ENCODE measurements around the gene CCM2.

The CCM2 gene

DNA sequence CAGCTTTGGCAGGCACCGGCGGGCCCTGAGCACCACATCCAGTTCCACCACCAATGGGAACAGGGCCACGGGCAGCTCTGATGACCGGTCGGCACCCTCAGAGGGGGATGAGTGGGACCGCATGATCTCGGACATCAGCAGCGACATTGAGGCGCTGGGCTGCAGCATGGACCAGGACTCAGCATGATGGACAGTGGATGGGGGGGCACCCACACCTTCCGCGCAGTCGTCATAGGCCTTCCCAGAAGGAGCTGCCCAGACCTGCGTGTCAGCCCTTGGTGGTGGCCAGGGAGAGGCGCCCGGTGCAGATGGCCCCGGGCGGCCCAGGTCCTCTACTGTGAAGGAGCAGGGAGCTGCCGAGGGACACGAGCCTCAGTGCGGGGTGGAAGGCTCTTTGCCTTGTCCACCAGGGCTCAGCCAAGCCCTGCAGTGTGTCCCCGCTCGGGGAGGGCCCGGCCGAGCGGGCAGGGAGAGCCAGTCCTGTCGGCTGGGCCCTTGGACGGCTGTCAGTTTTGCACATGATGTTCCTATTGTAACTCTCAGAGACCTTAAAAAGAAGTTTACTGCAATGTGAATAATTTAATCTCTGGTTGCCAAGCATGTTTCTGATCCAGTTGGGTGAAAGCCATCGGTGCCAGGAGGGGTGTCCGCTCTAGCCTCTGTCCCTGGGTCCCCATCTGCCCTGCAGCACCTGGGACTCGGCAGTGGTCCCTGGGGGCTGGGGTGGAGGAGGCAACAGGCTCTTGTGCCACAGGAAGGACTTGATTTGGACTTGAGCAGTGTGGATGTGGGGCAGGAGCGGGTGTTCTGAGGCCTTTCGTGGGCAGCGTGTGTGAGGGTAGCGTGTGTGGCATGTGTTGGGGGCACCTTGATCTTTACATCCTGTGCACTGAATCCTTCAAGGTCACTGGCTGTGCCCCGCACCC lies 76.1 kb downstream of the CCM2 start:
- TF ChIP-seq, protein P1, sequence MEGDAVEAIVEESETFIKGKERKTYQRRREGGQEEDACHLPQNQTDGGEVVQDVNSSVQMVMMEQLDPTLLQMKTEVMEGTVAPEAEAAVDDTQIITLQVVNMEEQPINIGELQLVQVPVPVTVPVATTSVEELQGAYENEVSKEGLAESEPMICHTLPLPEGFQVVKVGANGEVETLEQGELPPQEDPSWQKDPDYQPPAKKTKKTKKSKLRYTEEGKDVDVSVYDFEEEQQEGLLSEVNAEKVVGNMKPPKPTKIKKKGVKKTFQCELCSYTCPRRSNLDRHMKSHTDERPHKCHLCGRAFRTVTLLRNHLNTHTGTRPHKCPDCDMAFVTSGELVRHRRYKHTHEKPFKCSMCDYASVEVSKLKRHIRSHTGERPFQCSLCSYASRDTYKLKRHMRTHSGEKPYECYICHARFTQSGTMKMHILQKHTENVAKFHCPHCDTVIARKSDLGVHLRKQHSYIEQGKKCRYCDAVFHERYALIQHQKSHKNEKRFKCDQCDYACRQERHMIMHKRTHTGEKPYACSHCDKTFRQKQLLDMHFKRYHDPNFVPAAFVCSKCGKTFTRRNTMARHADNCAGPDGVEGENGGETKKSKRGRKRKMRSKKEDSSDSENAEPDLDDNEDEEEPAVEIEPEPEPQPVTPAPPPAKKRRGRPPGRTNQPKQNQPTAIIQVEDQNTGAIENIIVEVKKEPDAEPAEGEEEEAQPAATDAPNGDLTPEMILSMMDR (IDR thresholded peaks at IDR 0.05; ENCODE audit: low read depth, low read length, missing control alignments) = no peak
- no peak overlapping the region for H3K4me3 ChIP-seq (replicated peaks; ENCODE audit: low read depth, low read length)
- DNase-seq (ENCODE audit: extremely low read depth, low read depth) = no peak

- no peak for DNase-seq (ENCODE audit: extremely low read depth, low read depth)
- no peak overlapping the region for H3K4me3 ChIP-seq (replicated peaks; ENCODE audit: low read depth, low read length)
- TF ChIP-seq, protein P1 (IDR thresholded peaks at IDR 0.05; ENCODE audit: low read depth, low read length, missing control alignments) = no peak
Measured at GRCh38 chr7:45076946-45077345, 76.9 kb downstream of the CCM2 start.

GRCh38 chr7:45077579-45077978 lies 77.6 kb downstream of the CCM2 start:
- DNase-seq (ENCODE audit: extremely low read depth, low read depth) = no peak
- TF ChIP-seq, protein P1 (IDR thresholded peaks at IDR 0.05; ENCODE audit: low read depth, low read length, missing control alignments) = no peak
- H3K4me3 ChIP-seq (replicated peaks; ENCODE audit: low read depth, low read length) = no peak overlapping the region

- TF ChIP-seq, protein P1 (IDR thresholded peaks at IDR 0.05; ENCODE audit: low read depth, low read length, missing control alignments) = no peak
- no peak for DNase-seq (ENCODE audit: extremely low read depth, low read depth)
Measured at GRCh38 chr7:45078125-45078681, 78.2 kb downstream of the CCM2 start.

GRCh38 chr7:45080265-45080957 lies 80.4 kb downstream of the CCM2 start:
- DNase-seq (ENCODE audit: extremely low read depth, low read depth) = no peak
- TF ChIP-seq, protein P1 (IDR thresholded peaks at IDR 0.05; ENCODE audit: low read depth, low read length, missing control alignments) = no peak
- H3K4me3 ChIP-seq (replicated peaks; ENCODE audit: low read depth, low read length) = no peak overlapping the region

More at GRCh38 chr7:45078125-45078681, 78.2 kb downstream of the CCM2 start:
- H3K4me3 ChIP-seq (replicated peaks; ENCODE audit: low read depth, low read length) = no peak overlapping the region

DNA sequence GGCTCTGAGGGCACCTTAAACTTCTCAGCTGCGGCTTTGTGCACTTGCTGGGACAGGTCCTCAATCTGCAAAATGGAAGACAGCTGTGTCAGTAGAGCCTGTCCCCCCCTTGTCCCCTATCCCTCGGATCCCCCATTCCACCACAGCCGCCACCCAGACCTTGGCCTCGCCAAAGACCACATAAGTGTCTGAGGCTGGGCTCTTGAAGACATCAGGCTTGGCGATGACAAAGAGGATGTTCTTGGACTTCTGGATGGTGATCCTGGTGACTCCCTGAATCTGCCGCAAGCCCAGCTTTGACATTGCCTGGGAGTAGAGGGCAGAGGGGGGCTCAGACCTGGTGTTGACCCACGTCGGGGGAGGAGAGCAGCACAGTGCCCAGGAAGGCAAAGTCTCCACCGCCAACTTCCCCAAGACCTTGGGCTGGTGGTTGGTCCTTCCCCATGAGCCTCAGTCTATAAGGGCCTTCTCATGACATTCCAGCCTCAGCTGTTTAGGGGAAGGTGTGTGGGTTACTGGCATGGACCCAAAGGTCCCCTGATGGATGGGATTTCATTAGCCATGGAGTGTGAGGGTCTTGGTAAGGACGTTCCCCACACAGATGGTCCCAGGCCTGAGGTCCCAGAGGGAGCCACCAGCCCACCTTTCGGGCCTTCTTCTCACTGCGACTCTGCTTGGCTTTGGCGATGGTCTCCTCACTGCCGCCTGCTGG lies 81.1 kb downstream of the CCM2 start:
- TF ChIP-seq, protein P1 (IDR thresholded peaks at IDR 0.05; ENCODE audit: low read depth, low read length, missing control alignments) = no peak
- no peak overlapping the region for H3K4me3 ChIP-seq (replicated peaks; ENCODE audit: low read depth, low read length)
- no peak for DNase-seq (ENCODE audit: extremely low read depth, low read depth)
